Neural cell (in vitro differentiated cells): ENCODE data around the gene NCF4. TPM values are rescaled to one million over a fixed set of nuclear protein-coding genes. Genes with fewer than 3 reads are reported as not detected.

ENCODE experiments used
- H2AFZ ChIP-seq: fragments of 200-600, 300-800 bp; sonication (generic), shearing (Covaris generic); 2 replicates; pipeline ENCODE4 v1.6.0; 2014; ENCODE audit warnings: low read depth, mild to moderate bottlenecking, antibody characterized with exemption, low read length, moderate library complexity
- H3F3A ChIP-seq: fragments of 200-600 bp; shearing (Covaris generic); 2 replicates; pipeline ENCODE4 v1.6.1; 2016; ENCODE audit warnings: mild to moderate bottlenecking, moderate library complexity, mixed read lengths, antibody characterized with exemption, low read length; ENCODE audit not compliant: insufficient read depth, poor library complexity, severe bottlenecking
- H3K27ac ChIP-seq: fragments of 200-600, 300-800 bp; sonication (generic), shearing (Covaris generic); 2 replicates; pipeline ENCODE4 v1.5.1; 2014; ENCODE audit warnings: mild to moderate bottlenecking, low read length, moderate library complexity
- H3K27me3 ChIP-seq: fragments of 300-800, 200-600 bp; sonication (generic), shearing (Covaris generic); 2 replicates; pipeline ENCODE4 v1.6.0; 2014; ENCODE audit warnings: mild to moderate bottlenecking, low read depth, low read length, moderate library complexity; ENCODE audit not compliant: insufficient read depth
- H3K36me3 ChIP-seq: fragments of 300-800, 200-600 bp; sonication (generic), shearing (Covaris generic); 2 replicates; pipeline ENCODE4 v1.5.1; 2014; ENCODE audit warnings: mild to moderate bottlenecking, antibody characterized with exemption, low read length, moderate library complexity; ENCODE audit not compliant: insufficient read depth
- H3K4me2 ChIP-seq: fragments of 300-800, 200-600 bp; sonication (generic), shearing (Covaris generic); 2 replicates; pipeline ENCODE4 v1.6.0; 2014; ENCODE audit warnings: mild to moderate bottlenecking, low read length
- H3K4me3 ChIP-seq: fragments of 300-800, 200-600 bp; sonication (generic), shearing (Covaris generic); 2 replicates; pipeline ENCODE4 v1.5.1; 2014; ENCODE audit warnings: mild to moderate bottlenecking, low read length, moderate library complexity
- H3K79me2 ChIP-seq: fragments of 200-600 bp; shearing (Covaris generic); replicated peaks from 2 replicates; pipeline ENCODE4 v1.6.0; 2014; ENCODE audit warnings: mild to moderate bottlenecking, low read length, moderate library complexity; ENCODE audit not compliant: insufficient read depth
- H3K9ac ChIP-seq: fragments of 300-800, 200-600 bp; sonication (generic), shearing (Covaris generic); 2 replicates; pipeline ENCODE4 v1.6.1; 2016; ENCODE audit warnings: mild to moderate bottlenecking, low read length, mixed read lengths
- H3K9me2 ChIP-seq: fragments of 200-600 bp; shearing (Covaris generic); 2 replicates; pipeline ENCODE4 v1.6.1; 2016; ENCODE audit warnings: mild to moderate bottlenecking, low read length, mixed read lengths; ENCODE audit not compliant: insufficient read depth
- H3K9me3 ChIP-seq: fragments of 200-600, 300-800 bp; sonication (generic), shearing (Covaris generic); 2 replicates; pipeline ENCODE4 v1.6.1; 2016; ENCODE audit warnings: mild to moderate bottlenecking, mixed run types, low read length, moderate library complexity, mixed read lengths
- H4K20me1 ChIP-seq: fragments of 200-600 bp; shearing (Covaris generic); 2 replicates; pipeline ENCODE4 v1.6.1; 2016; ENCODE audit warnings: mild to moderate bottlenecking, mixed run types; ENCODE audit not compliant: insufficient read depth
- CTCF ChIP-seq: fragments of 450-650 bp; IDR thresholded peaks from 2 replicates; pipeline ENCODE4 v1.5.1; 2014; ENCODE audit warnings: antibody characterized with exemption, mild to moderate bottlenecking, moderate library complexity; ENCODE audit not compliant: poor library complexity, severe bottlenecking
- EP300 ChIP-seq: fragments of 450-650 bp; conservative IDR thresholded peaks from 2 replicates; pipeline ENCODE4 v1.6.1; 2014; ENCODE audit warnings: antibody characterized with exemption, mild to moderate bottlenecking, moderate library complexity; ENCODE audit not compliant: poor library complexity, severe bottlenecking
- EZH2 ChIP-seq: fragments of 200-600, 300-800 bp; shearing (Covaris generic), sonication (generic); IDR thresholded peaks from 2 replicates; pipeline ENCODE4 v1.6.1; 2014; ENCODE audit warnings: antibody characterized with exemption, low read length, borderline replicate concordance, mild to moderate bottlenecking; ENCODE audit not compliant: insufficient read depth, poor library complexity, severe bottlenecking
- MXI1 ChIP-seq: fragments of 450-650 bp; conservative IDR thresholded peaks from 2 replicates; pipeline ENCODE4 v1.6.1; 2014; ENCODE audit warnings: antibody characterized with exemption, mild to moderate bottlenecking; ENCODE audit not compliant: poor library complexity, severe bottlenecking
- POLR2AphosphoS5 ChIP-seq: IDR thresholded peaks from 2 replicates; pipeline ENCODE4 v1.6.1; 2012
- RAD21 ChIP-seq: fragments of 450-650 bp; conservative IDR thresholded peaks from 2 replicates; pipeline ENCODE4 v1.6.1; 2014; ENCODE audit warnings: antibody characterized with exemption, mild to moderate bottlenecking, moderate library complexity
- REST ChIP-seq: IDR thresholded peaks from 2 replicates; pipeline ENCODE4 v1.6.1; 2012; ENCODE audit warnings: borderline replicate concordance
- SMC3 ChIP-seq: fragments of 450-650 bp; conservative IDR thresholded peaks from 2 replicates; pipeline ENCODE4 v1.6.1; 2014; ENCODE audit warnings: antibody characterized with exemption, mild to moderate bottlenecking, moderate library complexity; ENCODE audit not compliant: poor library complexity
- TAF1 ChIP-seq: IDR thresholded peaks from 2 replicates; pipeline ENCODE4 v1.6.1; 2012; ENCODE audit warnings: low read depth
- polyA plus RNA-seq: library from polyadenylated mRNA; depleted of rRNA; stranded (reverse); fragments of >200 nt; gene quantifications from 2 replicates; pipeline ENCODE4 v1.2.3, GENCODE V29; 2014

The NCF4 gene
- polyA plus RNA-seq, 1 donor from 2014 or later = not detected

GRCh38 chr22:36829370-36830002, 31.3 kb upstream of the NCF4 start:
- no peak overlapping the region for H3K27ac ChIP-seq
- no peaks in the 10 kb centered on the region for H3K9me3 ChIP-seq
- no peak overlapping the region for H2AFZ ChIP-seq
- no peaks in the 10 kb centered on the region for H3F3A ChIP-seq
- no peaks in the 10 kb centered on the region for H3K27me3 ChIP-seq
- no peak for TF ChIP-seq EP300
- TF ChIP-seq TAF1 = no peak
- no peak for TF ChIP-seq MXI1
- no peak for TF ChIP-seq CTCF
- TF ChIP-seq POLR2AphosphoS5 = no peak
- no peak for TF ChIP-seq SMC3
- no peak for TF ChIP-seq REST
- TF ChIP-seq RAD21 = no peak
- TF ChIP-seq EZH2 = no peak
- H3K79me2 ChIP-seq = no peaks in the 10 kb centered on the region
- H3K9ac ChIP-seq = no peak overlapping the region
- no peaks in the 10 kb centered on the region for H4K20me1 ChIP-seq
- no peak overlapping the region for H3K4me2 ChIP-seq
- no peak overlapping the region for H3K4me3 ChIP-seq
- no peaks in the 10 kb centered on the region for H3K9me2 ChIP-seq
- H3K36me3 ChIP-seq = no peaks in the 10 kb centered on the region

GRCh38 chr22:36830601-36831000, 30.2 kb upstream of the NCF4 start:
- no peaks in the 10 kb centered on the region for H3K79me2 ChIP-seq
- no peaks in the 10 kb centered on the region for H3F3A ChIP-seq
- H2AFZ ChIP-seq = no peak overlapping the region
- H4K20me1 ChIP-seq = no peaks in the 10 kb centered on the region
- no peak overlapping the region for H3K4me3 ChIP-seq
- H3K9me3 ChIP-seq = no peaks in the 10 kb centered on the region
- H3K4me2 ChIP-seq = no peak overlapping the region
- H3K9ac ChIP-seq = no peak overlapping the region
- TF ChIP-seq MXI1 (no peak), REST (no peak), RAD21 (no peak), EZH2 (no peak), SMC3 (no peak), EP300 (no peak), POLR2AphosphoS5 (no peak)
- no peaks in the 10 kb centered on the region for H3K27me3 ChIP-seq
- H3K27ac ChIP-seq = no peak overlapping the region
- H3K36me3 ChIP-seq = no peaks in the 10 kb centered on the region
- H3K9me2 ChIP-seq = no peaks in the 10 kb centered on the region
